Prostate gland (tissue), 2 donors: ENCODE results near the gene MEIOSIN. TPM values are rescaled to one million over a fixed set of nuclear protein-coding genes. Genes with fewer than 3 reads are reported as not detected.

ENCODE experiments used
- DNase-seq: peaks from one replicate; pipeline ENCODE4 v3.0.0-alpha.2; 2019; ENCODE audit warnings: low spot score
- H3K27ac ChIP-seq, 2 donors: fragments of 200-600 bp; sonication (generic); 2 replicates each; pipeline ENCODE4 v1.5.1; 2017 to 2019
- H3K27me3 ChIP-seq: fragments of 200-600 bp; sonication (generic); replicated peaks from 2 replicates; pipeline ENCODE4 v1.5.1; 2019; ENCODE audit not compliant: insufficient read depth
- H3K36me3 ChIP-seq, 2 donors: fragments of 200-600 bp; sonication (generic); 1 replicate in 1 of 2; 2 replicates in 1 of 2; pipeline versions ENCODE4 v1.5.1 to v1.8.1; 2017 to 2019
- H3K4me1 ChIP-seq: fragments of 200-600 bp; sonication (generic); replicated peaks from 2 replicates; pipeline ENCODE4 v1.5.1; 2019
- H3K4me3 ChIP-seq, 2 donors: fragments of 200-600 bp; sonication (generic); 2 replicates each; pipeline ENCODE4 v1.5.1; 2017 to 2019
- H3K9me3 ChIP-seq: fragments of 200-600 bp; sonication (generic); 2 replicates; pipeline ENCODE4 v1.5.1; 2017
- CTCF ChIP-seq, 4 experiments: fragments of 200-600 bp in 2 of 4; fragments of 450-650 bp in 2 of 4; sonication (generic) in 2 of 4; IDR thresholded peaks; 1 replicate in 3 of 4; 2 replicates in 1 of 4; pipeline ENCODE4 v1.5.1; 2016 to 2019; ENCODE audit warnings: antibody characterized with exemption in 4 of 4, mild to moderate bottlenecking in 2 of 4, moderate library complexity in 2 of 4
- POLR2A ChIP-seq: fragments of 450-650 bp; IDR thresholded peaks from one replicate; pipeline ENCODE4 v1.6.1; 2016; ENCODE audit warnings: antibody characterized with exemption, mild to moderate bottlenecking
- POLR2AphosphoS5 ChIP-seq: sonication (generic); formaldehyde crosslinking; IDR thresholded peaks from one replicate; pipeline ENCODE4 v1.6.1; 2017; ENCODE audit warnings: antibody characterized with exemption
- WGBS: methylation state at CpG from one replicate; pipeline ENCODE4 v1.1.5; 2018; 5-methylcytosine and 5-hydroxymethylcytosine counted together
- intact Hi-C: fragments of 100-400 bp; cut with DNase I; formaldehyde crosslinking; loops from one replicate; pipeline ENCODE4 v1.14.2; 2022
- total RNA-seq, 2 donors: library from RNA; depleted of rRNA; stranded (reverse); fragments of >200 nt; gene quantifications; one replicate each; pipeline ENCODE4 v1.1.0, GENCODE V29; 2016

The MEIOSIN gene
- total RNA-seq, 2 donors from 2014 or later: 1.8 TPM; not detected in 1

DNA sequence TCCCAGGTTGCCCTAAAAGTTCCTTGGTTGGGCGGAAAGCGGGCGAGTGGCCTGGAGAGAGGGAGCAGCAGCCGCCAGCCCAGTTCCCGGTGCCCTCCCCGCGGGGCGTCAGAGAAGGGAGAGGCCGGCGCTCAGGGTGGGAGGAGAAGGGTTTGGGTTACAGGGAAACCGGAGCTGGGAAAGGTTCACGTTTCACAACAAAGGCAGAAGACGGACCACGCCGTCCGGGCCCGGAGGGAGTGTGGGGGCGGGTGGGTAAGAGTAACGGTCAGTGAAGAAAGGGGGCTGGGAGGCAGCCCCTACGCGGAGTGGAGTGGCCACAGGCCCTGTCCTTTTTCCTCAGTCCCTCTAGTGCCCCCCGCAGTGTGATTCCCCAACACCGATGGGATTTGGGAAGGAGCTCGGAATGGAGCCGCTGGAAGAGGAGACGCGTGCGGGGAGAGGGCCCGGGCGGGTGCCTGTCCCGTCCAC is 34.2 kb downstream of the MEIOSIN start:
- Histone ChIP-seq H3K9me3 (no peaks in the 10 kb centered on the region), H3K36me3 (no peaks in the 10 kb centered on the region), H3K4me3 (peak overlapping the region; percentile 79 to 83), H3K27me3 (no peaks in the 10 kb centered on the region), H3K4me1 (peaks cover 34% of the 10 kb centered on the region), H3K27ac (peak overlapping the region; percentile 97 to 99)
- intact Hi-C loops: loop anchor here (5.0 kb wide), 2 partner anchors 50 to 75 kb away; partner anchors contain the start of genes QPCTL and SNRPD2
- peak in 1 of 4 experiments; percentile 6 for TF ChIP-seq CTCF (IDR thresholded peaks at IDR 0.05)
- TF ChIP-seq POLR2A: peak; percentile 91
- peak; percentile 91 for TF ChIP-seq POLR2AphosphoS5
- WGBS: under 1% methylated on average over 31 of the region's 31 CpGs
- DNase-seq: peak; percentile 83

DNA sequence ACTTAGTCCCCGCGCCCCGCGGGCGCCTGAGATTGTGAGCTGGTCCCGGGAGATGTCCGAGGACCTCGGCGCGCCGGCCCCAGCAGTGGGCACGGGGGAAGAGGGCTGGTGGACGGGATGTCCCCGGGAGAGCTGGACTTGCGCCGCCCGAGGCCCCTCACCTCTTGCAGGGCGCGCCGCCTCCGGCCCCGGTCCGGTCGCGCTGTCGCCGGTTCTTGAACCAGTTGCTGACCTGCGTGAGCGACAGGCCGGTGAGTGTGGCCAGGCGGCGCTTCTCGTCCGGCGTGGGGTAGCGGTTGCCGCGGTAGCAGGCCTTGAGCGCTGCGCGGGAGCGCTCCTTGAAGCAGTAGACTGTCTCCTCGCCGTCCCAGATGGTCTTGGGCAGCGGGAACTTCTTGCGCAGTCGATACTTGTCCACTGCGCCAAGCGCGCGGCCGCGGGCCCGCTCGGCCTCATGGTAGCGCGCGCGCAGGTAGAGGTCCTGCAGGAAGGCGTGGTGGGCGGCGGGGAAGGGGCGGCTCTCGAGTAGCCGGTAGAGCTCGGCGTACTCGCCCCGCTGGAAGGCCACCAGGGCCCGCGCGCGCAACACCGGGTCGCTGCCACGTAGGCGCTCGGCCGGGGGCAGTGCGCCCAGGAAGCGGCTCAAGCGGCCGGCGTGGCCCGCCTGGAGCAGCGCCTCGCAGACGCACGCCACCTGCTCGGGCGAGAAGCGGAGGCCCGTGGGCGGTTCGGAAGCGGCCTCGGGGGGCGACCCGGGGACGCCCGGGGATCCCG is 34.8 kb downstream of the MEIOSIN start:
- DNase-seq: peak; percentile 73
- peak; percentile 28 for TF ChIP-seq POLR2A
- TF ChIP-seq CTCF (IDR thresholded peaks at IDR 0.05): peak in 1 of 4 experiments; percentile 6
- peak; percentile 49 for TF ChIP-seq POLR2AphosphoS5
- no peaks in the 10 kb centered on the region for H3K9me3 ChIP-seq
- H3K4me1 ChIP-seq: peaks cover 34% of the 10 kb centered on the region
- H3K27ac ChIP-seq: peak overlapping the region; percentile 97 to 99
- intact Hi-C loops: loop anchor here (5.0 kb wide), 2 partner anchors 51 to 76 kb away; partner anchors contain the start of genes QPCTL and SNRPD2
- H3K4me3 ChIP-seq: peak overlapping the region; percentile 79 to 83
- no peaks in the 10 kb centered on the region for H3K36me3 ChIP-seq
- under 1% methylated on average over 64 of the region's 102 CpGs for WGBS
- no peaks in the 10 kb centered on the region for H3K27me3 ChIP-seq

GRCh38 chr19:45768655-45768983 is 35.4 kb downstream of the MEIOSIN start:
- intact Hi-C loops: loop anchor here (5.0 kb wide), 2 partner anchors 51 to 76 kb away; partner anchors contain the start of genes QPCTL and SNRPD2
- no peaks in the 10 kb centered on the region for H3K36me3 ChIP-seq
- DNase-seq: no peak
- peak overlapping the region; percentile 79 to 83 for H3K4me3 ChIP-seq
- H3K4me1 ChIP-seq: peaks cover 34% of the 10 kb centered on the region
- H3K9me3 ChIP-seq: no peaks in the 10 kb centered on the region
- no peak for TF ChIP-seq POLR2A
- no peak for TF ChIP-seq POLR2AphosphoS5
- TF ChIP-seq CTCF (IDR thresholded peaks at IDR 0.05): no peak
- no peaks in the 10 kb centered on the region for H3K27me3 ChIP-seq
- WGBS: 1% methylated on average over 33 of the region's 33 CpGs
- peak overlapping the region; percentile 97 to 99 for H3K27ac ChIP-seq

DNA sequence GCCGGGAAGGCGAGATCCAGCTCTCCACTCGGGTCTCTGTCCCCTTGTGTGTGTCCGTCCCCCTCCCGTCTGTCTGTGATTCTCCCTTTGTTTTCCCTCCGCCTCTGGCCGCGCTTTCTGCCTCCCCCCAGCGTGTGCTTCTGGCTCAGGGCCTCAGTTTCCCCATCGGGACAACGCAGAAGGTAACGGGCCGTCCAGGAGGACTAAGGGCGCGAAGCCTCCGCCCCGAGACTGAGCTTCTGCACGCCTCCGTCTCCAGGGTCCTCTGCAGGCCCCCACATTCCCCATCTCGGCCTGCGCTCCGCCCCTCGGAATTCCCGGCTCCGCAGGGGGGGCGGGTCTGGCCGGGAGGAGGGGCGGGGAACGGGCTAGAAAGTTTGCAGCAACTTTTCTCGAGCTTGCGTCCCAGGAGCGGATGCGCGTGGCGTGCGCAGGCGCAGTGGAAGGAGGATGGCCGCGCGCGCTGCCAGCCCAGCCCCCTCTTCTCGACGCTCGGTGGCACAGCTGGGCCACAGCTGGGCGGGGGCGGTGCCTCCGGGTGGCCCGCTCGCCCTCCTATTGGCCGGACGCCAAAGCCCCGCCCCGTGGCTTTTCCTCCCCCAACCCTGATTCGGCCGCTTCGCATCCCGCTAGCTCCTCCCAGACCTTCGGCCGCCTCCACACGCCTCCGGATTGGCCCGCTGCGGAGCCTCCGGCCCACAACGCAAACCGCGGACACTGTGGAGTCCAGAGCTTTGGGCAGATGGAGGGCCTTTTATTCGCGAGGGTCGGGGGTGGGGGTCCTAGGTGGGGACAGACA is 35.9 kb downstream of the MEIOSIN start, which contains the start of gene SIX5:
Gene SIX5 (minus strand): TSS at position 269 of the 799 bp plus-strand sequence. CDS start 408 bp downstream, outside the sequence.
- intact Hi-C loops: loop anchor here (5.0 kb wide), 2 partner anchors 52 to 77 kb away; partner anchors contain the start of genes QPCTL and SNRPD2
- Histone ChIP-seq H3K27me3 (no peaks in the 10 kb centered on the region), H3K4me1 (peaks cover 28% of the 10 kb centered on the region), H3K36me3 (no peaks in the 10 kb centered on the region), H3K9me3 (no peaks in the 10 kb centered on the region), H3K4me3 (peak within 1 kb of the TSS; percentile 79 to 83), H3K27ac (peak within 1 kb of the TSS; percentile 97 to 99)
- WGBS: 1% methylated on average over 68 of the region's 70 CpGs
- TF ChIP-seq POLR2A (peak; percentile 85), POLR2AphosphoS5 (peak; percentile 99), CTCF (IDR thresholded peaks at IDR 0.05) (peak in 1 of 4 experiments; percentile 13)
- peak; percentile 97 for DNase-seq
